ENCODE measurements around the gene TRPC6. TPM values are rescaled to one million over a fixed set of nuclear protein-coding genes. Genes with fewer than 3 reads are reported as not detected.
A peak's percentile ranks its signal among the peaks of the same experiment; 100 is the strongest.
"Not testable (repeated sequence)": the region's sequence is repeated elsewhere in the genome, so short reads cannot be mapped to it uniquely, and the experiment has no call there.

The TRPC6 gene
- total RNA-seq, 4 donors from 2014 or later, result 0.11 to 0.29 (median 0.20) TPM; not detected in 1

DNA sequence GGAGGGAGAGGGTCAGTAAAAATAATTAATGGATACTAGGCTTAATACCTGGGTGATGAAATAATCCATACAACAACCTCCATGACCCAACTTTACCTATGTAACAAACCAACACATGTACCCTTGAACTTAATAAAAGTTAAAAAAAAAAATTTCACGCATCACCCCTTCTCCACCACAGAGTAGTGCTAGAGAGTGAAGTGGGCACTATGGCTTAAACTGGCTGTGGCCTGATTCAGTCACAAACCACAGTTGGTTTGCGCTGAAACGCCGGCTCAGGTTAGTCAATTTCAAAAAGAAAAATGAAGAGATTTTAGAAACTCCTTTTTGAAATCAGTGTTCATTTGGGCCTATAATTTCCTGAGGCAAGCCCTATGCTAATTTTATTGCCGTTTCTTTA, 144.3 kb downstream of the TRPC6 start:
- Histone ChIP-seq H3K27ac (no peak overlapping the region), H3K4me3 (no peak overlapping the region), H3K27me3 (no peaks in the 10 kb centered on the region), H3K36me3 (no peaks in the 10 kb centered on the region), H3K4me1 (peaks cover 0 to 18% of the 10 kb centered on the region in 2 donors), H3K9me3 (peaks cover 0 to 3% (median 0%) of the 10 kb centered on the region in 3 donors)
- ATAC-seq, result no peak
- intact Hi-C loops (cut with DNase I; ENCODE audit: low total_unique reads) (no loop called here), in situ Hi-C loops (cut with MboI; ENCODE audit: low sequenced_read_pairs in 4 of 4) (no loop called here)
- TF ChIP-seq POLR2A (IDR thresholded peaks at IDR 0.05), result no peak
- no peak for TF ChIP-seq CTCF (IDR thresholded peaks at IDR 0.05 in 4 of 5, conservative IDR thresholded peaks at IDR 0.05 in 1 of 5)
- no peak for DNase-seq

DNA sequence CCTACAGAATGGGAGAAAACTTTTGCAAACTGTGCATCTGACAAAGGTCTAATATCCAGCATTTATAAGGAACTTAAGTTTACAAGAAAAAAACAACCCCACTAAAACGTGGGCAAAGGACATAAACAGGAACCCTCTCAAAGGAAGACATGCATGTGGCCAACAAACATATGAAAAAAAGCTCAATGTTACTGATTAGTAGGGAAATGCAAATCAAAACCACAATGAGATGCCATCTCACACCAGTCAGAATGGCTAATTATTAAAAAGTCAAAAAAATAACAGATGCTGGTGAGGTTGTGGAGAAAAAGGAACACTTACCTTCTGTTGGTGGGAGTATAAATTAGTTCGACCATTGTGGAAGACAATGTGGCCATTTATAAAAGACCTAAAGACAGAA, 145.1 kb downstream of the TRPC6 start:
- H3K36me3 ChIP-seq; H3K27me3 ChIP-seq; H3K4me3 ChIP-seq; H3K27ac ChIP-seq; ATAC-seq; H3K9me3 ChIP-seq; intact Hi-C loops (cut with DNase I; ENCODE audit: low total_unique reads); in situ Hi-C loops (cut with MboI; ENCODE audit: low sequenced_read_pairs in 4 of 4); DNase-seq: not testable (repeated sequence)
- H3K4me1 ChIP-seq, result peaks cover 0 to 12% of the 10 kb centered on the region in 2 donors

DNA sequence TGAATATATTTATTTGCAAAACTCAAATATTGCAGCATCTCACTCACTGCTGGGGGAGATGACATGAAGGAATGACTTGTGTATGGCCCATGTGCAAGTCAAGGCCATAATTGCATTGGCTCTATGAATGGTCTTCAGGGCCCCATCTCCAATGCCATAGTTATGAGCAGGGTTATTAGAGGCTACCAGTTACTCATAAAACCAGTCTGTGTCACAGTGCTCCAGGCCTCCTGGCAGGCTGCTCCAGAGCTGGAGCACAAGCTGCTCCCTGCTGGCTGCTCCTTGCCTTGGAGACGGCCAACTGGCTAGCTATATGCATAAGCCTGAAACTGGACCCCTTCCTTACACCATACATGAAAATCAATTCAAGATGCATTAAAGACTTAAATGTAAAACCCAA, 145.7 kb downstream of the TRPC6 start:
- TF ChIP-seq POLR2A (IDR thresholded peaks at IDR 0.05) (no peak), CTCF (IDR thresholded peaks at IDR 0.05 in 4 of 5, conservative IDR thresholded peaks at IDR 0.05 in 1 of 5) (no peak)
- no peak overlapping the region for H3K27ac ChIP-seq
- H3K9me3 ChIP-seq, result peaks cover 0 to 3% (median 0%) of the 10 kb centered on the region in 3 donors
- peaks cover 0 to 12% of the 10 kb centered on the region in 2 donors for H3K4me1 ChIP-seq
- H3K36me3 ChIP-seq, result no peaks in the 10 kb centered on the region
- H3K27me3 ChIP-seq, result no peaks in the 10 kb centered on the region
- in situ Hi-C loops (cut with MboI; ENCODE audit: low sequenced_read_pairs in 4 of 4) (no loop called here), intact Hi-C loops (cut with DNase I; ENCODE audit: low total_unique reads) (no loop called here)
- ATAC-seq (no peak), DNase-seq (no peak)
- H3K4me3 ChIP-seq, result no peak overlapping the region

GRCh38 chr11:101436511-101437142, 147.2 kb downstream of the TRPC6 start:
- H3K9me3 ChIP-seq, result peaks cover 0 to 3% (median 0%) of the 10 kb centered on the region in 3 donors
- H3K27me3 ChIP-seq, result no peaks in the 10 kb centered on the region
- ATAC-seq (no peak), DNase-seq (no peak)
- TF ChIP-seq POLR2A (IDR thresholded peaks at IDR 0.05) (no peak), CTCF (IDR thresholded peaks at IDR 0.05 in 4 of 5, conservative IDR thresholded peaks at IDR 0.05 in 1 of 5) (peak in 4 of 5 experiments; percentile 20 to 57 (median 44))
- peaks cover 0 to 12% of the 10 kb centered on the region in 2 donors for H3K4me1 ChIP-seq
- H3K4me3 ChIP-seq, result no peak overlapping the region
- in situ Hi-C loops (cut with MboI; ENCODE audit: low sequenced_read_pairs in 4 of 4) (no loop called here), intact Hi-C loops (cut with DNase I; ENCODE audit: low total_unique reads) (no loop called here)
- H3K27ac ChIP-seq, result no peak overlapping the region
- H3K36me3 ChIP-seq, result no peaks in the 10 kb centered on the region

GRCh38 chr11:101435408-101435973, 148.3 kb downstream of the TRPC6 start:
- H3K36me3 ChIP-seq, result no peaks in the 10 kb centered on the region
- intact Hi-C loops (cut with DNase I; ENCODE audit: low total_unique reads) (no loop called here), in situ Hi-C loops (cut with MboI; ENCODE audit: low sequenced_read_pairs in 4 of 4) (no loop called here)
- H3K4me3 ChIP-seq, result no peak overlapping the region
- peaks cover 0 to 3% (median 0%) of the 10 kb centered on the region in 3 donors for H3K9me3 ChIP-seq
- H3K4me1 ChIP-seq, result peaks cover 0 to 10% of the 10 kb centered on the region in 2 donors
- ATAC-seq, result peak in 1 of 2 donors; percentile 77
- DNase-seq, result no peak
- TF ChIP-seq CTCF (IDR thresholded peaks at IDR 0.05 in 4 of 5, conservative IDR thresholded peaks at IDR 0.05 in 1 of 5), result no peak
- TF ChIP-seq POLR2A (IDR thresholded peaks at IDR 0.05), result no peak
- H3K27me3 ChIP-seq, result no peaks in the 10 kb centered on the region
- peak overlapping the region in 2 of 4 donors; percentile 17 to 65 for H3K27ac ChIP-seq
